ENCODE data around the gene LY6G5C. TPM values are rescaled to one million over a fixed set of nuclear protein-coding genes. Genes with fewer than 3 reads are reported as not detected.

The LY6G5C gene
- total and polyA plus RNA-seq, 9 of the 15 experiments (the other 6 are each of a cell fraction or from before 2014, with no cell fraction given): 0.10 to 0.67 (median 0.46) TPM; not detected in 4

DNA sequence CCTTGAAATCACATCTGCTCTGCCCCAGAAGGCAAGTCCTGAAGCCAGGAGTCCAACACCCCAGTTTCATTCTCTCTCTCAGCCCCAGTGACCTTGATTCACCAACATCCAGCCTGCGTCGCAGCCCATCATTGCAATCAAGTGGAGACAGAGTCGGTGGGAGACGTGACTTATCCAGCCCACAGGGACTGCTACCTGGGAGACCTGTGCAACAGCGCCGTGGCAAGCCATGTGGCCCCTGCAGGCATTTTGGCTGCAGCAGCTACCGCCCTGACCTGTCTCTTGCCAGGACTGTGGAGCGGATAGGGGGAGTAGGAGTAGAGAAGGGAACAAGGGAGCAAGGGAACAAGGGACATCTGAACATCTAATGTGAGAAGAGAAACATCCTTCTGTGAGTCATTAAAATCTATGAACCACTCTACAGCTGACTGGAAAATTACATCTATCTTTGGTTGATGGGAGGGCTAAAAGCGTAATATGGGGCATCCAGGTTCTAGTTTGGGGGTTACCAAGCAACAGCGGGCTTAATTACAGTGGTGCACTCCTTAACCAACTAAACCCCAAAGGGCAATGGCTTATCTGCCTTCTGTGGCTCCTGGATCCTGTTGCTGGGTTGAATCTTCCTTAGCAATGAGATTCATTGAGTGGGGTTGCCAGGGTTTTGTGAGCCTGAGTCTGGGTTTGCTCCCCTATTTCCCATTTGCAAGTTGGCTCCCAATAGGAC, 36.8 kb upstream of the LY6G5C start (continued):
- TF ChIP-seq, protein P1, sequence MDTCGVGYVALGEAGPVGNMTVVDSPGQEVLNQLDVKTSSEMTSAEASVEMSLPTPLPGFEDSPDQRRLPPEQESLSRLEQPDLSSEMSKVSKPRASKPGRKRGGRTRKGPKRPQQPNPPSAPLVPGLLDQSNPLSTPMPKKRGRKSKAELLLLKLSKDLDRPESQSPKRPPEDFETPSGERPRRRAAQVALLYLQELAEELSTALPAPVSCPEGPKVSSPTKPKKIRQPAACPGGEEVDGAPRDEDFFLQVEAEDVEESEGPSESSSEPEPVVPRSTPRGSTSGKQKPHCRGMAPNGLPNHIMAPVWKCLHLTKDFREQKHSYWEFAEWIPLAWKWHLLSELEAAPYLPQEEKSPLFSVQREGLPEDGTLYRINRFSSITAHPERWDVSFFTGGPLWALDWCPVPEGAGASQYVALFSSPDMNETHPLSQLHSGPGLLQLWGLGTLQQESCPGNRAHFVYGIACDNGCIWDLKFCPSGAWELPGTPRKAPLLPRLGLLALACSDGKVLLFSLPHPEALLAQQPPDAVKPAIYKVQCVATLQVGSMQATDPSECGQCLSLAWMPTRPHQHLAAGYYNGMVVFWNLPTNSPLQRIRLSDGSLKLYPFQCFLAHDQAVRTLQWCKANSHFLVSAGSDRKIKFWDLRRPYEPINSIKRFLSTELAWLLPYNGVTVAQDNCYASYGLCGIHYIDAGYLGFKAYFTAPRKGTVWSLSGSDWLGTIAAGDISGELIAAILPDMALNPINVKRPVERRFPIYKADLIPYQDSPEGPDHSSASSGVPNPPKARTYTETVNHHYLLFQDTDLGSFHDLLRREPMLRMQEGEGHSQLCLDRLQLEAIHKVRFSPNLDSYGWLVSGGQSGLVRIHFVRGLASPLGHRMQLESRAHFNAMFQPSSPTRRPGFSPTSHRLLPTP (IDR thresholded peaks at IDR 0.05; ENCODE audit: borderline replicate concordance, extremely low read depth, insufficient read length): no peak
- peak; percentile 22 for TF ChIP-seq CCNT2 (IDR thresholded peaks at IDR 0.05; ENCODE audit: borderline replicate concordance, extremely low read depth, insufficient read length, low read depth, low read length)
- TF ChIP-seq ZNF232 (CRISPR knock-in tag; IDR thresholded peaks at IDR 0.05): 0 out of 2 replicates have a peak, but pooled peaks have one; percentile 6
- TF ChIP-seq TARDBP (IDR thresholded peaks at IDR 0.05): 0 out of 2 replicates have a peak, but pooled peaks have one; percentile 31
- TF ChIP-seq, protein P2, sequence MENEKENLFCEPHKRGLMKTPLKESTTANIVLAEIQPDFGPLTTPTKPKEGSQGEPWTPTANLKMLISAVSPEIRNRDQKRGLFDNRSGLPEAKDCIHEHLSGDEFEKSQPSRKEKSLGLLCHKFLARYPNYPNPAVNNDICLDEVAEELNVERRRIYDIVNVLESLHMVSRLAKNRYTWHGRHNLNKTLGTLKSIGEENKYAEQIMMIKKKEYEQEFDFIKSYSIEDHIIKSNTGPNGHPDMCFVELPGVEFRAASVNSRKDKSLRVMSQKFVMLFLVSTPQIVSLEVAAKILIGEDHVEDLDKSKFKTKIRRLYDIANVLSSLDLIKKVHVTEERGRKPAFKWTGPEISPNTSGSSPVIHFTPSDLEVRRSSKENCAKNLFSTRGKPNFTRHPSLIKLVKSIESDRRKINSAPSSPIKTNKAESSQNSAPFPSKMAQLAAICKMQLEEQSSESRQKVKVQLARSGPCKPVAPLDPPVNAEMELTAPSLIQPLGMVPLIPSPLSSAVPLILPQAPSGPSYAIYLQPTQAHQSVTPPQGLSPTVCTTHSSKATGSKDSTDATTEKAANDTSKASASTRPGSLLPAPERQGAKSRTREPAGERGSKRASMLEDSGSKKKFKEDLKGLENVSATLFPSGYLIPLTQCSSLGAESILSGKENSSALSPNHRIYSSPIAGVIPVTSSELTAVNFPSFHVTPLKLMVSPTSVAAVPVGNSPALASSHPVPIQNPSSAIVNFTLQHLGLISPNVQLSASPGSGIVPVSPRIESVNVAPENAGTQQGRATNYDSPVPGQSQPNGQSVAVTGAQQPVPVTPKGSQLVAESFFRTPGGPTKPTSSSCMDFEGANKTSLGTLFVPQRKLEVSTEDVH (IDR thresholded peaks at IDR 0.05; ENCODE audit: low read depth, partially characterized antibody): no peak
- TF ChIP-seq, protein P3, sequence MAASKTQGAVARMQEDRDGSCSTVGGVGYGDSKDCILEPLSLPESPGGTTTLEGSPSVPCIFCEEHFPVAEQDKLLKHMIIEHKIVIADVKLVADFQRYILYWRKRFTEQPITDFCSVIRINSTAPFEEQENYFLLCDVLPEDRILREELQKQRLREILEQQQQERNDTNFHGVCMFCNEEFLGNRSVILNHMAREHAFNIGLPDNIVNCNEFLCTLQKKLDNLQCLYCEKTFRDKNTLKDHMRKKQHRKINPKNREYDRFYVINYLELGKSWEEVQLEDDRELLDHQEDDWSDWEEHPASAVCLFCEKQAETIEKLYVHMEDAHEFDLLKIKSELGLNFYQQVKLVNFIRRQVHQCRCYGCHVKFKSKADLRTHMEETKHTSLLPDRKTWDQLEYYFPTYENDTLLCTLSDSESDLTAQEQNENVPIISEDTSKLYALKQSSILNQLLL (CRISPR knock-in tag; IDR thresholded peaks at IDR 0.05; ENCODE audit: borderline replicate concordance): no peak
- no peak for TF ChIP-seq SRSF1 (IDR thresholded peaks at IDR 0.05; ENCODE audit: low read depth, low read length)
- TF ChIP-seq ZBTB7A (IDR thresholded peaks at IDR 0.05; ENCODE audit: borderline replicate concordance, control insufficient read depth, low read depth, low read length): peak; percentile 81; the same call in 1 of the 2 replicates
- 0 out of 2 replicates have a peak, but pooled peaks have one; percentile 36 for TF ChIP-seq PML (IDR thresholded peaks at IDR 0.05; ENCODE audit: low read length)
- no peak for TF ChIP-seq MEF2A (IDR thresholded peaks at IDR 0.05; ENCODE audit: control insufficient read depth, low read depth, low read length)
- TF ChIP-seq, protein P4, sequence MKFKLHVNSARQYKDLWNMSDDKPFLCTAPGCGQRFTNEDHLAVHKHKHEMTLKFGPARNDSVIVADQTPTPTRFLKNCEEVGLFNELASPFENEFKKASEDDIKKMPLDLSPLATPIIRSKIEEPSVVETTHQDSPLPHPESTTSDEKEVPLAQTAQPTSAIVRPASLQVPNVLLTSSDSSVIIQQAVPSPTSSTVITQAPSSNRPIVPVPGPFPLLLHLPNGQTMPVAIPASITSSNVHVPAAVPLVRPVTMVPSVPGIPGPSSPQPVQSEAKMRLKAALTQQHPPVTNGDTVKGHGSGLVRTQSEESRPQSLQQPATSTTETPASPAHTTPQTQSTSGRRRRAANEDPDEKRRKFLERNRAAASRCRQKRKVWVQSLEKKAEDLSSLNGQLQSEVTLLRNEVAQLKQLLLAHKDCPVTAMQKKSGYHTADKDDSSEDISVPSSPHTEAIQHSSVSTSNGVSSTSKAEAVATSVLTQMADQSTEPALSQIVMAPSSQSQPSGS (CRISPR knock-in tag; IDR thresholded peaks at IDR 0.05): no peak
- TF ChIP-seq DIDO1 (tag; IDR thresholded peaks at IDR 0.05; ENCODE audit: low read depth): no peak
- TF ChIP-seq CBX3 (IDR thresholded peaks at IDR 0.05; ENCODE audit: borderline replicate concordance in 1 of 2, low read length in 2 of 2): peak in 1 of 2 experiments; percentile 92; a peak in 2 of 3 replicates
- TF ChIP-seq, protein P5, sequence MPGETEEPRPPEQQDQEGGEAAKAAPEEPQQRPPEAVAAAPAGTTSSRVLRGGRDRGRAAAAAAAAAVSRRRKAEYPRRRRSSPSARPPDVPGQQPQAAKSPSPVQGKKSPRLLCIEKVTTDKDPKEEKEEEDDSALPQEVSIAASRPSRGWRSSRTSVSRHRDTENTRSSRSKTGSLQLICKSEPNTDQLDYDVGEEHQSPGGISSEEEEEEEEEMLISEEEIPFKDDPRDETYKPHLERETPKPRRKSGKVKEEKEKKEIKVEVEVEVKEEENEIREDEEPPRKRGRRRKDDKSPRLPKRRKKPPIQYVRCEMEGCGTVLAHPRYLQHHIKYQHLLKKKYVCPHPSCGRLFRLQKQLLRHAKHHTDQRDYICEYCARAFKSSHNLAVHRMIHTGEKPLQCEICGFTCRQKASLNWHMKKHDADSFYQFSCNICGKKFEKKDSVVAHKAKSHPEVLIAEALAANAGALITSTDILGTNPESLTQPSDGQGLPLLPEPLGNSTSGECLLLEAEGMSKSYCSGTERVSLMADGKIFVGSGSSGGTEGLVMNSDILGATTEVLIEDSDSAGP (CRISPR knock-in tag; IDR thresholded peaks at IDR 0.05): no peak
- no peak for TF ChIP-seq ZNF134 (CRISPR knock-in tag; conservative IDR thresholded peaks at IDR 0.05)
